GM18520 (cell line): ENCODE measurements around the gene DCAF5.

Experiments
- ATAC-seq: cut with Tn5 transposase; IDR thresholded peaks from one replicate; pipeline ENCODE4 v1.9.1; 2021; ENCODE audit not compliant: unreplicated experiment

DCAF5 gene

GRCh38 chr14:69142101-69142500 is 10.8 kb downstream of the DCAF5 start:
- no peak for ATAC-seq

GRCh38 chr14:69141550-69141949 is 11.4 kb downstream of the DCAF5 start:
- no peak for ATAC-seq

GRCh38 chr14:69139743-69140142 is 13.2 kb downstream of the DCAF5 start:
- no peak for ATAC-seq

GRCh38 chr14:69137843-69138535 is 14.9 kb downstream of the DCAF5 start:
- ATAC-seq, result no peak

- no peak for ATAC-seq
Measured at GRCh38 chr14:69137416-69137815, 15.5 kb downstream of the DCAF5 start.

- ATAC-seq, result no peak
Measured at GRCh38 chr14:69135133-69135532, 17.8 kb downstream of the DCAF5 start.

- no peak for ATAC-seq
Measured at GRCh38 chr14:69133206-69134125, 19.5 kb downstream of the DCAF5 start.

GRCh38 chr14:69132513-69133181 is 20.3 kb downstream of the DCAF5 start:
- no peak for ATAC-seq

GRCh38 chr14:69131176-69131575 is 21.7 kb downstream of the DCAF5 start:
- ATAC-seq, result no peak

- no peak for ATAC-seq
Measured at GRCh38 chr14:69129264-69129880, 23.5 kb downstream of the DCAF5 start.

- ATAC-seq, result no peak
Measured at GRCh38 chr14:69118305-69118704, 34.6 kb downstream of the DCAF5 start.

- no peak for ATAC-seq
Measured at GRCh38 chr14:69117020-69117767, 35.7 kb downstream of the DCAF5 start.

GRCh38 chr14:69115407-69116185 is 37.3 kb downstream of the DCAF5 start:
- no peak for ATAC-seq

GRCh38 chr14:69114763-69115162 is 38.2 kb downstream of the DCAF5 start:
- no peak for ATAC-seq

- ATAC-seq, result no peak
Measured at GRCh38 chr14:69108358-69108757, 44.6 kb downstream of the DCAF5 start.

GRCh38 chr14:69107407-69108003 is 45.4 kb downstream of the DCAF5 start:
- no peak for ATAC-seq

GRCh38 chr14:69106451-69106850 is 46.5 kb downstream of the DCAF5 start:
- no peak for ATAC-seq

GRCh38 chr14:69105326-69105725 is 47.6 kb downstream of the DCAF5 start:
- ATAC-seq, result no peak

- no peak for ATAC-seq
Measured at GRCh38 chr14:69101331-69101826, 51.5 kb downstream of the DCAF5 start.
